H9 (cell line): ENCODE data around the gene RBMS3. TPM values are rescaled to one million over a fixed set of nuclear protein-coding genes. Genes with fewer than 3 reads are reported as not detected.

Experiments used
- DNase-seq: peaks from one replicate; pipeline ENCODE4 v3.0.0-alpha.2; 2017
- H2AFZ ChIP-seq: one replicate; pipeline ENCODE4 v1.6.1; 2013; ENCODE audit warnings: mild to moderate bottlenecking, low read length, control low read depth, moderate library complexity
- H2AK5ac ChIP-seq: 2 replicates; pipeline ENCODE4 v1.6.1; 2013; ENCODE audit warnings: low read length, control low read depth, mixed read lengths; ENCODE audit not compliant: insufficient read length
- H2BK120ac ChIP-seq: one replicate; pipeline ENCODE4 v1.6.1; 2013; ENCODE audit warnings: low read depth, mild to moderate bottlenecking, low read length, control low read depth, inconsistent platforms; ENCODE audit not compliant: poor library complexity, severe bottlenecking
- H2BK12ac ChIP-seq: 2 replicates; pipeline ENCODE4 v1.6.1; 2013; ENCODE audit warnings: low read length, control low read depth, mixed read lengths, low read depth; ENCODE audit not compliant: insufficient read length
- H2BK15ac ChIP-seq: 2 replicates; pipeline ENCODE4 v1.6.1; 2013; ENCODE audit warnings: low read depth, low read length, control low read depth
- H2BK20ac ChIP-seq: one replicate; pipeline ENCODE4 v1.6.1; 2013; ENCODE audit warnings: low read depth, mild to moderate bottlenecking, low read length, control low read depth, inconsistent platforms; ENCODE audit not compliant: poor library complexity, severe bottlenecking
- H2BK5ac ChIP-seq: 2 replicates; pipeline ENCODE4 v1.6.1; 2013; ENCODE audit warnings: low read length, control low read depth, mixed read lengths; ENCODE audit not compliant: insufficient read length
- H3K14ac ChIP-seq: 2 replicates; pipeline ENCODE4 v1.6.1; 2013; ENCODE audit warnings: low read length, control low read depth; ENCODE audit not compliant: insufficient read depth
- H3K18ac ChIP-seq: 2 replicates; pipeline ENCODE4 v1.6.1; 2013; ENCODE audit warnings: low read depth, mild to moderate bottlenecking, mixed read lengths, low read length, control low read depth; ENCODE audit not compliant: insufficient read length
- H3K23ac ChIP-seq: 2 replicates; pipeline ENCODE4 v1.6.1; 2013; ENCODE audit warnings: low read length, control low read depth, mixed read lengths, low read depth; ENCODE audit not compliant: insufficient read length
- H3K23me2 ChIP-seq: 2 replicates; pipeline ENCODE4 v1.6.1; 2013; ENCODE audit warnings: low read depth, mild to moderate bottlenecking, mixed read lengths, low read length, control low read depth; ENCODE audit not compliant: insufficient read length, poor library complexity, severe bottlenecking
- H3K27ac ChIP-seq: 2 replicates; pipeline ENCODE4 v1.5.1; 2013; ENCODE audit warnings: low read length, control low read depth, mixed read lengths, low read depth; ENCODE audit not compliant: insufficient read length
- H3K27me3 ChIP-seq: 2 replicates; pipeline ENCODE4 v1.6.1; 2013; ENCODE audit warnings: low read length, control low read depth, inconsistent platforms; ENCODE audit not compliant: insufficient read depth
- H3K4ac ChIP-seq: 2 replicates; pipeline ENCODE4 v1.6.1; 2013; ENCODE audit warnings: low read depth, mild to moderate bottlenecking, control low read depth, inconsistent platforms, low read length, moderate library complexity
- H3K4me1 ChIP-seq: 2 replicates; pipeline ENCODE4 v1.6.1; 2013; ENCODE audit warnings: low read length, control low read depth, inconsistent platforms; ENCODE audit not compliant: insufficient read depth
- H3K4me2 ChIP-seq: 2 replicates; pipeline ENCODE4 v1.6.1; 2013; ENCODE audit warnings: low read length, control low read depth, mixed read lengths; ENCODE audit not compliant: insufficient read length, insufficient read depth
- H3K56ac ChIP-seq: 2 replicates; pipeline ENCODE4 v1.6.1; 2013; ENCODE audit warnings: low read depth, mild to moderate bottlenecking, mixed read lengths, low read length, control low read depth; ENCODE audit not compliant: insufficient read length
- H3K79me1 ChIP-seq: 2 replicates; pipeline ENCODE4 v1.6.1; 2013; ENCODE audit warnings: low read depth, mild to moderate bottlenecking, moderate library complexity, low read length, control low read depth, inconsistent platforms; ENCODE audit not compliant: insufficient read depth, poor library complexity, severe bottlenecking
- H3K79me2 ChIP-seq: 2 replicates; pipeline ENCODE4 v1.6.1; 2013; ENCODE audit warnings: low read length, control low read depth, inconsistent platforms; ENCODE audit not compliant: insufficient read depth
- H3K9ac ChIP-seq: 2 replicates; pipeline ENCODE4 v1.6.1; 2013; ENCODE audit warnings: low read length, control low read depth, mixed read lengths; ENCODE audit not compliant: insufficient read length; ENCODE audit errors: extremely low read depth
- H3K9me3 ChIP-seq: one replicate; pipeline ENCODE4 v1.6.1; 2013; ENCODE audit warnings: low read depth, low read length, inconsistent platforms; ENCODE audit not compliant: control insufficient read depth
- H3T11ph ChIP-seq: one replicate; pipeline ENCODE4 v1.6.1; 2013; ENCODE audit warnings: mild to moderate bottlenecking, low read length, control low read depth, inconsistent platforms
- H4K20me1 ChIP-seq: one replicate; pipeline ENCODE4 v1.6.1; 2013; ENCODE audit not compliant: control insufficient read depth, insufficient read length, insufficient read depth
- H4K5ac ChIP-seq: 2 replicates; pipeline ENCODE4 v1.6.1; 2013; ENCODE audit warnings: low read depth, mild to moderate bottlenecking, mixed read lengths, low read length, control low read depth; ENCODE audit not compliant: insufficient read length
- H4K8ac ChIP-seq: replicated peaks from 2 replicates; pipeline ENCODE4 v1.6.1; 2013; ENCODE audit warnings: low read length, control low read depth, mixed read lengths, low read depth; ENCODE audit not compliant: insufficient read length
- H4K91ac ChIP-seq: 2 replicates; pipeline ENCODE4 v1.6.1; 2013; ENCODE audit warnings: low read depth, mild to moderate bottlenecking, moderate library complexity, mixed read lengths, low read length, control low read depth; ENCODE audit not compliant: insufficient read length
- H3K27ac Mint-ChIP-seq, 3 experiments: 2 replicates in 2 of 3; 3 replicates in 1 of 3; pipeline ENCODE4 v1.8.0; 2020 to 2021; ENCODE audit warnings: mixed read lengths in 3 of 3, mild to moderate bottlenecking in 1 of 3, moderate library complexity in 1 of 3
- H3K27me3 Mint-ChIP-seq: 2 replicates; pipeline ENCODE4 v1.8.0; 2021; ENCODE audit warnings: low read depth, mild to moderate bottlenecking, moderate library complexity, mixed read lengths
- H3K36me3 Mint-ChIP-seq, 3 experiments: 2 replicates in 2 of 3; 3 replicates in 1 of 3; pipeline ENCODE4 v1.8.0; 2020 to 2021; ENCODE audit warnings: low read depth in 3 of 3, mixed read lengths in 3 of 3; ENCODE audit not compliant: insufficient read depth in 1 of 3
- H3K4me1 Mint-ChIP-seq, 2 experiments: 2 replicates each; pipeline ENCODE4 v1.8.0; 2020; ENCODE audit warnings: mixed read lengths in 2 of 2
- H3K4me3 Mint-ChIP-seq, 2 experiments: 2 replicates in 1 of 2; 3 replicates in 1 of 2; pipeline ENCODE4 v1.8.0; 2020 to 2021; ENCODE audit warnings: mild to moderate bottlenecking in 2 of 2, mixed read lengths in 2 of 2, moderate library complexity in 1 of 2
- H3K9me3 Mint-ChIP-seq, 2 experiments: 2 replicates in 1 of 2; 3 replicates in 1 of 2; pipeline ENCODE4 v1.8.0; 2020; ENCODE audit warnings: mild to moderate bottlenecking in 2 of 2, mixed read lengths in 2 of 2, moderate library complexity in 1 of 2
- CTCF ChIP-seq: fragments of 200-600 bp; sonication (generic); conservative IDR thresholded peaks from 3 replicates; pipeline ENCODE4 v1.8.0; 2021; ENCODE audit warnings: antibody characterized with exemption, mild to moderate bottlenecking
- WGBS: extraction: QIAGEN DNeasy Blood & Tissue Kit; methylation state at CpG from one replicate; pipeline ENCODE4 v1.1.7; 2013; ENCODE audit warnings: missing lambda C conversion rate, low lambda C conversion rate, mixed read lengths; ENCODE audit not compliant: insufficient read length; ENCODE audit errors: extremely low coverage; 5-methylcytosine and 5-hydroxymethylcytosine counted together
- total RNA-seq: library from RNA; stranded (reverse); gene quantifications from 2 replicates; pipeline ENCODE4 v1.2.1, GENCODE V29; 2021

Gene RBMS3
- total RNA-seq, 1 experiment from 2014 or later: 8.1 TPM

DNA sequence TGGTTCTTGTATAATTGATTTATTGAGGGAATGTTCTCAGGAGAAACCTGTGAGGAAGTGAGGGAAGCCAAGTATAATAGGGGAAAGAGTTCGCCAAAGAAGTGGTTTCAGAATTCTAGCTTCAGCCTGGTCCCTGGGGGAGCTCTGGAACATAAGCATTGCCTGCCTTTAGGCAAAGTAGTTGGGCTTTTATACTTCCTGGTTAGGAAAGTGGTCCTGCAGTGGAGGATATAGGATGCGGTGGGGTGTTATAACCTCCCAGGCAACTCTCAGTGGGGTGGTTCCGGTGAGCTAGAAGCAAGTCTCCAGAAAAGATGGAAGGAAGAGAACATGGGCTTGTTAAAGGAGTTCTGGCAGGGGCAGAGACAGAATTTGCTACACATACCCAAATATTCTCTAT, 22.7 kb upstream of the RBMS3 start:
- Histone ChIP-seq H4K5ac (no peak overlapping the region), H2BK20ac (no peak overlapping the region), H2AFZ (no peak overlapping the region), H3K4ac (no peak overlapping the region), H2BK15ac (no peak overlapping the region), H3K23ac (no peak overlapping the region), H3K4me2 (no peak overlapping the region), H2AK5ac (no peak overlapping the region), H4K20me1 (no peaks in the 10 kb centered on the region), H3K27me3 (no peaks in the 10 kb centered on the region), H3K9me3 (no peaks in the 10 kb centered on the region), H2BK12ac (no peak overlapping the region), H3K9ac (no peak overlapping the region), H3K23me2 (no peaks in the 10 kb centered on the region), H4K91ac (no peak overlapping the region), H2BK120ac (no peak overlapping the region), H3K4me1 (no peaks in the 10 kb centered on the region), H3K27ac (no peak overlapping the region), H3K79me2 (no peaks in the 10 kb centered on the region), H4K8ac (no peak overlapping the region), H3T11ph (no peak overlapping the region), H2BK5ac (no peak overlapping the region), H3K79me1 (no peaks in the 10 kb centered on the region), H3K18ac (no peak overlapping the region), H3K56ac (no peak overlapping the region), H3K14ac (no peak overlapping the region)
- H3K9me3 Mint-ChIP-seq: no peaks in the 10 kb centered on the region; a peak in 1 of 5 replicates
- H3K27me3 Mint-ChIP-seq: no peaks in the 10 kb centered on the region
- WGBS: no CpG with 5 or more reads among the region's 3 CpGs
- no peak overlapping the region for H3K27ac Mint-ChIP-seq
- no peaks in the 10 kb centered on the region; a peak in 1 of 7 replicates for H3K36me3 Mint-ChIP-seq
- no peaks in the 10 kb centered on the region for H3K4me1 Mint-ChIP-seq
- DNase-seq: no peak
- TF ChIP-seq CTCF: no peak
- no peak overlapping the region for H3K4me3 Mint-ChIP-seq
